PC-3 (cell line): ENCODE measurements around the gene SLC12A3.

ENCODE experiments used
- EZH2 ChIP-seq: fragments of 300-600 bp; sonication (generic); IDR thresholded peaks from one replicate; pipeline ENCODE4 v1.6.1; 2017; ENCODE audit warnings: antibody characterized with exemption, mild to moderate bottlenecking, low read length; ENCODE audit not compliant: unreplicated experiment
- TF ChIP-seq, protein P1 (sequence below): fragments of 300-600 bp; sonication (generic); conservative IDR thresholded peaks from 2 replicates; pipeline ENCODE4 v1.5.1; 2017; ENCODE audit warnings: antibody characterized with exemption, low read depth, mild to moderate bottlenecking, low read length

DNA sequence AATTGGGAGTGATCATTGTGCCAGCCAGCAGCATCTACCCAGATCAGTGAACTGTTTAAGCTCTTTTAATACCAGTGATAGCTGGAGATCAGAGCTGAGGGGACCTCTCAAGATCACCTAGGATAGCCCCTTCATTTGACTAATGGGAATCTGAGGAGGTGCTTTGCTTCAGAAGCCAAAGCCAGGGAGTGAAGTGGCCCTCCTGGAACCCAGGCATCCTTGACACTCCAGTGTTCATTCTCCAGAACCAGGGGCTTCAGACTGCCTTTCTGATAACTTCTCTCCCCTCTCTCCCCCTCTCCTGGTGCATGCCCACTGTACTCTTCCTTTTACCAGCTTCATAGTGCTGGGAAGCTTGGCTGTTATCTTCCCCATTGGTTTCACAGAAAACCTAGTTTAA, 48.0 kb upstream of the SLC12A3 start:
- no peak for TF ChIP-seq EZH2
- TF ChIP-seq, protein P1, sequence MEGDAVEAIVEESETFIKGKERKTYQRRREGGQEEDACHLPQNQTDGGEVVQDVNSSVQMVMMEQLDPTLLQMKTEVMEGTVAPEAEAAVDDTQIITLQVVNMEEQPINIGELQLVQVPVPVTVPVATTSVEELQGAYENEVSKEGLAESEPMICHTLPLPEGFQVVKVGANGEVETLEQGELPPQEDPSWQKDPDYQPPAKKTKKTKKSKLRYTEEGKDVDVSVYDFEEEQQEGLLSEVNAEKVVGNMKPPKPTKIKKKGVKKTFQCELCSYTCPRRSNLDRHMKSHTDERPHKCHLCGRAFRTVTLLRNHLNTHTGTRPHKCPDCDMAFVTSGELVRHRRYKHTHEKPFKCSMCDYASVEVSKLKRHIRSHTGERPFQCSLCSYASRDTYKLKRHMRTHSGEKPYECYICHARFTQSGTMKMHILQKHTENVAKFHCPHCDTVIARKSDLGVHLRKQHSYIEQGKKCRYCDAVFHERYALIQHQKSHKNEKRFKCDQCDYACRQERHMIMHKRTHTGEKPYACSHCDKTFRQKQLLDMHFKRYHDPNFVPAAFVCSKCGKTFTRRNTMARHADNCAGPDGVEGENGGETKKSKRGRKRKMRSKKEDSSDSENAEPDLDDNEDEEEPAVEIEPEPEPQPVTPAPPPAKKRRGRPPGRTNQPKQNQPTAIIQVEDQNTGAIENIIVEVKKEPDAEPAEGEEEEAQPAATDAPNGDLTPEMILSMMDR: no peak
